Adipocyte (in vitro differentiated cells): ENCODE results near the gene SH2D1A.
"Not testable (repeated sequence)": the region's sequence is repeated elsewhere in the genome, so short reads cannot be mapped to it uniquely, and the experiment has no call there.

ENCODE experiments used
- DNase-seq: peaks from one replicate; pipeline ENCODE4 v3.0.0-alpha.2; 2015; ENCODE audit warnings: low read depth
- H3K27me3 ChIP-seq: replicated peaks from 2 replicates; pipeline ENCODE4 v1.7.0; 2013; ENCODE audit warnings: mild to moderate bottlenecking, low read length, moderate library complexity; ENCODE audit not compliant: control insufficient read depth, insufficient read depth
- H3K36me3 ChIP-seq: 2 replicates; pipeline ENCODE4 v1.7.0; 2013; ENCODE audit warnings: low read length, mild to moderate bottlenecking, moderate library complexity; ENCODE audit not compliant: control insufficient read depth, insufficient read depth, severe bottlenecking
- H3K4me1 ChIP-seq: 2 replicates; pipeline ENCODE4 v1.7.0; 2013; ENCODE audit warnings: mild to moderate bottlenecking, low read length, moderate library complexity; ENCODE audit not compliant: control insufficient read depth, insufficient read depth
- H3K4me3 ChIP-seq: 2 replicates; pipeline ENCODE4 v1.7.0; 2013; ENCODE audit warnings: mild to moderate bottlenecking, low read length, moderate library complexity
- H3K9ac ChIP-seq: 2 replicates; pipeline ENCODE4 v1.7.0; 2013; ENCODE audit warnings: mild to moderate bottlenecking, low read length, moderate library complexity
- H3K9me3 ChIP-seq: 2 replicates; pipeline ENCODE4 v1.7.0; 2013; ENCODE audit warnings: mild to moderate bottlenecking, low read length, moderate library complexity; ENCODE audit not compliant: control insufficient read depth

Gene SH2D1A

GRCh38 chrX:124401696-124402095, 55.3 kb downstream of the SH2D1A start:
- Histone ChIP-seq H3K36me3 (no peaks in the 10 kb centered on the region), H3K4me3 (no peak overlapping the region), H3K9me3 (no peaks in the 10 kb centered on the region), H3K27me3 (peaks cover 2% of the 10 kb centered on the region), H3K4me1 (peaks cover 9% of the 10 kb centered on the region), H3K9ac (no peak overlapping the region)
- DNase-seq: no peak

GRCh38 chrX:124405868-124406267, 59.5 kb downstream of the SH2D1A start:
- no peak for DNase-seq
- H3K9ac ChIP-seq: no peak overlapping the region
- H3K36me3 ChIP-seq: no peaks in the 10 kb centered on the region
- H3K9me3 ChIP-seq: peaks cover 2% of the 10 kb centered on the region
- peaks cover 9% of the 10 kb centered on the region for H3K4me1 ChIP-seq
- H3K27me3 ChIP-seq: no peaks in the 10 kb centered on the region
- no peak overlapping the region for H3K4me3 ChIP-seq

DNA sequence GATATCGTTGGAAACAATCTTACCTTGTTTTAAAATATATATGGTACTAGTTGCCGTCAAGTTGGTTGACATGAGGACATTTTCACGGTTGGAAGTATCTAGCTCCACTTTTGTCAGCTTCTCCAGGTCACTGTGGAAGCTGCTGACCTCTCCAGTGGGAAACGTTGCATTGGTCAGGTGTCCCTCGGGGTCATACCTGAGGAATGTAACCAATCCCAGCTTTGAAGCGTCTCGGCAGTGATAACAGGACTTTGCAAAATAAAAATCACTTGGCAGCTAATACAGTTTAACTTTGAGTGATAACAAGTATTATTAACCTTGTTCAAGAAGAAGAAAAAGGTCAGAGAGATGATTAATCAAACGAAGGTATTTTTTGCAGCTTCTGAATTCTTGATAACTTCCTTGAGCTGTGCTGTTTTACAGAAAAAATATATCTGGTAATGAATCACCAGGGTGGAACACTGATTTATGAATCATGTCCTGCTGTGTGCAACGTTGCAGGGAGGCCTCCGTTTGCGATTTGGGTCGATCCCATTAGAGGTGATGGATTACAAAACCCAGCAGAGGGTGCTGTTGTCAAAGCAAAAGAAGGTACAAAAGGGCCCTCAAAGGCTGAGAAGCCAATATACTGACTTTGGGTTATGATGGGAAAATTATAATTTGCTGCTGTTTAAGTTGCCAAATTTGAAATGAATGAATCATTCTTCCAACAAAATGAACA, 60.1 kb downstream of the SH2D1A start:
- no peaks in the 10 kb centered on the region for H3K27me3 ChIP-seq
- peaks cover 9% of the 10 kb centered on the region for H3K4me1 ChIP-seq
- H3K9me3 ChIP-seq: peaks cover 2% of the 10 kb centered on the region
- no peak overlapping the region for H3K9ac ChIP-seq
- H3K4me3 ChIP-seq: no peak overlapping the region
- peak; percentile 79 for DNase-seq
- no peaks in the 10 kb centered on the region for H3K36me3 ChIP-seq

DNA sequence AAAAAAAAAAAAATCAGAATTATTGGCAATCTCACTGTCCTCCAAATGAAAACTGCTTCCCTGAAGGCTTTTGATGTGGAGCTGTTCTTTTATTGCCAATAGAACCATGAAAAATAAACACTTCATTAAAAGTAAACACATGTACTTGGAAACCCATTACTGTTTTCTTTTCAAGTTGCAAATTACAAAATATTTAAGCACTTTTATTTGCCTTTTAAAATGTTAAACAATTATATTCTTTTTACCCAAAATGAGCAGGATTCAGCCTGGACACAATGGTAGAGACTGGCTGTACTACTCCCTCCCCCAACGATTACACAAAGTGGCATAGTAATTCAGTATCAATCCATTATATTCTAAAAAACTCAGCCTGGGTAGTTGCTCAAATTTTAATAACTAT, 60.9 kb downstream of the SH2D1A start:
- DNase-seq: no peak
- no peaks in the 10 kb centered on the region for H3K27me3 ChIP-seq
- H3K4me1 ChIP-seq: peaks cover 9% of the 10 kb centered on the region
- H3K9ac ChIP-seq: no peak overlapping the region
- peaks cover 2% of the 10 kb centered on the region for H3K9me3 ChIP-seq
- no peaks in the 10 kb centered on the region for H3K36me3 ChIP-seq
- no peak overlapping the region for H3K4me3 ChIP-seq

- not testable (repeated sequence) for DNase-seq, H3K27me3 ChIP-seq, H3K36me3 ChIP-seq, H3K9me3 ChIP-seq, H3K4me1 ChIP-seq, H3K4me3 ChIP-seq, H3K9ac ChIP-seq
Measured at GRCh38 chrX:124408380-124408779, 62.0 kb downstream of the SH2D1A start.

DNA sequence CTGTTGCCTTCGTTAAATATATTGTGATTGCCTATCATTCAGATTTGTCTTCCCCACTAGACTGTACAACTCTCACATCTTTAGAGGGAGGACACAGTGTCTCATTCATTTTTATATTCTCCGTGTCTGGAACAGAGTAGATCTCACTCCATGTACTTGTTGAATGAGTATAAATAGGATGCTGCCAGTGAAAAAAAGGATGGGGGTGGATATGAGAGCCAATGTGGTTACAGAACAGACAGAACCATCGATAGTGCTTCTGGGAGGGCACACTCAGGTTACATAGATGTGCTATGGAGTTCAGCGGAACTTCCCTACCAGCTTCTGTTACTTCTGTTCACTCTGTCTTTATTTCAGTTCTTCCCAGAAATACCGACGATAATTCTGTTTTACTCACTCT, 66.9 kb downstream of the SH2D1A start:
- no peak for DNase-seq
- Histone ChIP-seq H3K9ac (no peak overlapping the region), H3K27me3 (peaks cover 9% of the 10 kb centered on the region), H3K4me3 (no peak overlapping the region), H3K36me3 (no peaks in the 10 kb centered on the region), H3K9me3 (peaks cover 2% of the 10 kb centered on the region), H3K4me1 (no peaks in the 10 kb centered on the region)

DNA sequence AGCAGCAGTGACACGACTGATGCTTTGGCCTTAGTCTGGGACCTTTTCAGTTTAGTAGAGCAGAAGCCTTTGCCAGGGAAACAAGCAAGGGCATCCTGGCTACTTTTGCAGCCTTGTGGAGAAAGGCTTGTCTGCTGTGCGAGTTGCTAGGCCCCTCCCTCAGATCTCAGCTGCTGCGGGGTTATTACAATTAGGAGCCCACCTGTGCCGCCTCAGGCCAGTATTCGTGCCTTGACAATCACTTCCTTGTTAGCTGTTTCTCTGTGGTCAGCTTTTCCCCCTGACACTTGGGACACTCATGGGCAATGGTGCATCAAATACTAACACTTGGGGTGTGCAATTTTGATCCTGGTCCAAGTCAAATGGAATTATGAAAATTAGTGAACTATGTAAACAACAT, 67.9 kb downstream of the SH2D1A start:
- Histone ChIP-seq H3K9ac (no peak overlapping the region), H3K36me3 (no peaks in the 10 kb centered on the region)
- no peak for DNase-seq

DNA sequence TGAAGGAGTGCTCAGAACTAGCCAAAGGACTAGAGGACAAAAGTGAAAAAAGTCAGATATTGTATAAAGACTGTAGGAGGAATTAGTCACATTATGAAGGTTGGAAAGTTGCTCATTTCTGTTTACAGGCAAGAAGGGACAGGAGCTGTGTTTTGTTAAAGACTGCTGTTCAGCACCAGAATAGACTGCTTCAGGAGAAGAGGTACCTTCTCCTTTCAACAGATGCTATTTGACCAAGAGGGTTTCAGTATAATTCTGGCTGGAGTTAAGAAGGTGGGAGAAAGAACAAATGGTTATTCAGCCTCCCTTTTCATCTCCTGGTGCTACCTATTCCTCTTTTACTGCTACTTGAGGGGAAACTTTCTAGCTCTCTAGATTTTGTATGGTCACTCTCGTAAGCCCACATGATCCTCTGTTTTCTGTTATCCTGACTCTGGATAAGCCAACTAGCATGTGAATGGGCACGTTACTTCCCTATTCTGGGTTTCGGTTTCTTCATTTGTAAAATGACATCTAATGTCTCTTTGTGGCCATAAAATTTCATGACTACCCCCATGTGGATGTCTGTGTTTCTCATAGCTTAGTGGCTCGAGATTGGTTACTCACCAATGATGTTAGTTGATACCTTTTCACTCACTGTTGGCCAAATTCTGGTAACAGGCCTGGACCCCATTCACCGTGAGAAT, 68.9 kb downstream of the SH2D1A start:
- Histone ChIP-seq H3K4me1 (no peaks in the 10 kb centered on the region), H3K36me3 (no peaks in the 10 kb centered on the region), H3K27me3 (peaks cover 13% of the 10 kb centered on the region), H3K9me3 (peaks cover 2% of the 10 kb centered on the region), H3K4me3 (no peak overlapping the region), H3K9ac (no peak overlapping the region)
- DNase-seq: no peak

More for the DNA sequence above, 67.9 kb downstream of the SH2D1A start:
- no peaks in the 10 kb centered on the region for H3K4me1 ChIP-seq
- no peak overlapping the region for H3K4me3 ChIP-seq
- peaks cover 2% of the 10 kb centered on the region for H3K9me3 ChIP-seq
- H3K27me3 ChIP-seq: peaks cover 9% of the 10 kb centered on the region

GRCh38 chrX:124421898-124422655, 75.7 kb downstream of the SH2D1A start:
- no peak for DNase-seq

More at GRCh38 chrX:124421898-124422655, 75.7 kb downstream of the SH2D1A start:
- H3K9me3 ChIP-seq: peaks cover 6% of the 10 kb centered on the region
- no peaks in the 10 kb centered on the region for H3K36me3 ChIP-seq
- H3K9ac ChIP-seq: no peak overlapping the region
- peaks cover 7% of the 10 kb centered on the region for H3K27me3 ChIP-seq
- no peak overlapping the region for H3K4me3 ChIP-seq
- H3K4me1 ChIP-seq: no peaks in the 10 kb centered on the region
